HG03521 (cell line): ENCODE results near the gene TMEM108.

Experiments
- ATAC-seq: cut with Tn5 transposase; IDR thresholded peaks from one replicate; pipeline ENCODE4 v1.9.1; 2021; ENCODE audit warnings: mild to moderate bottlenecking, moderate library complexity; ENCODE audit not compliant: unreplicated experiment

Gene TMEM108

GRCh38 chr3:133376810-133377209, 338.6 kb downstream of the TMEM108 start:
- no peak for ATAC-seq

GRCh38 chr3:133377396-133377795, 339.2 kb downstream of the TMEM108 start:
- no peak for ATAC-seq

GRCh38 chr3:133379926-133380325, 341.7 kb downstream of the TMEM108 start:
- ATAC-seq, result no peak

- ATAC-seq, result no peak
These were observed 342.5 kb downstream of the TMEM108 start for GRCh38 chr3:133380481-133381225.

- no peak for ATAC-seq
These were observed 343.3 kb downstream of the TMEM108 start for GRCh38 chr3:133381346-133382109.

- ATAC-seq, result no peak
These were observed 345.0 kb downstream of the TMEM108 start for GRCh38 chr3:133383175-133383574.

GRCh38 chr3:133383741-133384140, 345.6 kb downstream of the TMEM108 start:
- ATAC-seq, result no peak

- peak; percentile 57 for ATAC-seq
These were observed 346.3 kb downstream of the TMEM108 start for GRCh38 chr3:133384331-133385027.

GRCh38 chr3:133386876-133387275, 348.7 kb downstream of the TMEM108 start:
- ATAC-seq, result no peak

- no peak for ATAC-seq
These were observed 349.1 kb downstream of the TMEM108 start for GRCh38 chr3:133387341-133387740.

GRCh38 chr3:133388696-133389395, 350.7 kb downstream of the TMEM108 start:
- ATAC-seq, result no peak

GRCh38 chr3:133390715-133391114, 352.5 kb downstream of the TMEM108 start:
- no peak for ATAC-seq

GRCh38 chr3:133393204-133393603, 355.0 kb downstream of the TMEM108 start:
- no peak for ATAC-seq

- no peak for ATAC-seq
These were observed 355.7 kb downstream of the TMEM108 start for GRCh38 chr3:133393691-133394474.

GRCh38 chr3:133394561-133395311, 356.5 kb downstream of the TMEM108 start:
- no peak for ATAC-seq

GRCh38 chr3:133396906-133397305, 358.7 kb downstream of the TMEM108 start:
- no peak for ATAC-seq

GRCh38 chr3:133400006-133400515, 361.9 kb downstream of the TMEM108 start, which contains the start of gene BFSP2:
Gene BFSP2, plus strand, starts transcription at chr3:133400056. Its CDS starts 28 bp downstream, at chr3:133400084.
- no peak for ATAC-seq

- ATAC-seq, result no peak
These were observed 363.4 kb downstream of the TMEM108 start for GRCh38 chr3:133401374-133402135.
